Stimulated activated CD8-positive, alpha-beta memory T cell treated with anti-CD3 and anti-CD28 coated beads, Interleukin-4, amount 100 ng/mL, for 48 hours (primary cell): ENCODE data around the gene KRCC1.
"Not testable (repeated sequence)": the region's sequence is repeated elsewhere in the genome, so short reads cannot be mapped to it uniquely, and the experiment has no call there.

Source experiments
- DNase-seq: peaks from one replicate; pipeline ENCODE4 v3.0.0-alpha.2; 2020

KRCC1 gene

DNA sequence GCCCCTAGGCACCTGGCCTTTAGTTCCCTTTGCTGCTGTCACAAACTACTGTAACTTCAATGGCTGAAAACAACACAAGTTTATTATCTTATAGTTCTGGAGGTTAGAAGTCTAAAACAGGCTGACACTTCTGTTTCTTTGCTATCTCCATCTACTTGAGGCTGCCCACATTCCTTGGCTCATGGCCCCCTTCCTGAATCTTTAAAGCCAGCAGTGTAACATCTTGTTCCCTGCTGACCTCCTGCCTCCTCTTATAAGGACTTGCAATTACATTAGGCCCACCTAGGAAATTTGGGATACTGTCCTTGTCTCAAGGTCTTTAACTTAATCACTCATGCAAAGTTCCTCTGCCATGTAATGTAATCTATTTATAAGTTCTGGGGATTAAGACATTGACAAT, 18.6 kb upstream of the KRCC1 start:
- DNase-seq = no peak

DNA sequence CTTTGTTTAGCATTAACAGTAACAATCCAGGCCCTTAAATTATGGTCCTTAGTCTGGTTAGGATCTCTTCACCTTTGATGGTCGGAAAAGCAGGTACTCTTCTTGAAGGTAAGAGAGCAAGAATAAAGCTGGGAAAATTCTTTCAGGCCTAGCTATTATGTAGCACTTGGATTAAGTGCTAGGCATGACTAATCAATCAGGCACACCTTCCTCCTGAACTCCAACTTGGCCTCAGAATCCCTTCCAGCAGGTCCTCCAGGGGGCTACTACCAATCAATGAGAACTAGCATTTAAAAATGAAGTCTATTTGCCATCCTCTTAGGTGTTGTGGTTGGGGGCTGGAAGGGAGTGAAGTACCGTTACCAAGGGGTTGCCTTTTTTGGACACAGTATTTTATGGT, 15.8 kb upstream of the KRCC1 start:
- DNase-seq = no peak

GRCh38 chr2:88070055-88070454, 14.5 kb upstream of the KRCC1 start:
- DNase-seq = no peak

DNA sequence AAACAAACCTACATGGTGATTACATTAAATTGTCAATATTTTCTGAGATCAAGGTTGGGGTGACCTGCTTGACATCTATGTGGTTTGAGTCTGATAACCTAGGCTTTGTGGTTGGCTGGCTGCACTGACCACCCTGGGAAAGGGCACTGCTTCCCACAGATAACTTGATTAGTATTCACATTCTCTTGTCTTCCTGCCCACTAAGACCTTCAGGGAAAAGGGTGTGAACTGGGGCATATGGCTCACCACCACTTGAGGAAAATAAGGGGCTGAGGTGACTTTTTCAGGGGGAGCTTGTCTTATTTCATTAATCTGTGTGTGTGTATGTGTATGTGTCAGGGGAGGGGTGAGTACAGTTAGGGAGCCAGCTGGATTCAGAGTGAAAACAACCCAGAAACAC, 13.5 kb upstream of the KRCC1 start:
- no peak for DNase-seq

GRCh38 chr2:88068044-88068443, 12.5 kb upstream of the KRCC1 start:
- no peak for DNase-seq

DNA sequence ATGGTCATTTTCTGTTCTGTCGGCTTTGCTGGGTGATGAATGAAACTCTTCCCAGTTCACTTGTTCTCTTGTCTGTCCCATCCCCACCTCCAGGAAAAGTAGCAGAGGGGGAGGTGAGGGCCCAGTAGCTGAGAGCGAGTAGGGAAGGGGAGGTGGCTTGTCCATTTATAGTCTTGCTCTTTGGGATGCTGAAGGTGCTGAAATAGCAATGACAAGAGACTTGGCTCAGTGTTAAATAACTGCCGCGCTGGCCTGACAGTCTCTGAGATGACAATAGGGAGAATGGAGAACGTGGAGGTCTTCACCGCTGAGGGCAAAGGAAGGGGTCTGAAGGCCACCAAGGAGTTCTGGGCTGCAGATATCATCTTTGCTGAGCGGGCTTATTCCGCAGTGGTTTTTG, 12.0 kb upstream of the KRCC1 start, which contains the start of gene SMYD1:
TSS of gene SMYD1 (plus strand) at position 228 of the 400 bp plus-strand sequence. CDS start at position 268, 40 bp downstream.
- no peak for DNase-seq

- DNase-seq = no peak
These were observed 11.6 kb upstream of the KRCC1 start for GRCh38 chr2:88067189-88067588.

DNA sequence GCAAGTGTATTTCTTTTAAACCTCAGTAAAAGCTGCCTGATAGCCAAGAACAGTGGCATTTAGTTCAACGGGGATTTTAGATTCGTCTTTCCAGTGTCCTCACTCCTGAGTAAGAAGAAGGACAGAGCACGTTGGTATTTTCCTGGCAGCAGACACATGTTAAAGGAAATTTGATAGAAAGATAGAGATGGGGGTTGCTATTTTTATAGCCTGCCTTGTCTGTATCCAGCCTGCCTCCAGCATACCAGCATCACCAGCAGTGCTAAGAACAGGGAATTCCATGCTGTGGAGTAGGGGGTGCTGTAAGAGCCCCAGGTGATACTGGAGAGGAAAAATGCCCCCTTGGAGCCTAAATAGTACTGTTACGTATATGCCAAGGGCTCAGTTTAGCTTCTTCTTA, 11.0 kb upstream of the KRCC1 start:
- no peak for DNase-seq

GRCh38 chr2:88061295-88061694, 5.7 kb upstream of the KRCC1 start:
- DNase-seq = no peak

DNA sequence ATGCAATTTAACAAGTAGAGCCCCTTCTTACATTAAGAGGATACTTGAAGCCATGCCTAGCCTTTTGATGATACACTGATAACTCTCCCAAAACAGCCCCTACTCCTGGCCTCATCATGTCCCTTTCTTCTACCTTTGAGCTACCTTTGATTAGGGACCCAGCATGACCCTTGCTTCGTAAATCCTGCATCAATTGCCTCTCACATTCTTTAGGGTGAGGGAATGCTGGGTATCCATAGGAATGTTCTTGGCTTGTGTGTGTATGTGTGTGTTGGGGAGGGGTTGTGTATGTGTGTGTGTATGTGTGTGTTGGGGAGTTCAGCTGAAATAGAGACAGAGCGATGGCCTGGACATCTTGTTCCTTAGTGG, 5.3 kb upstream of the KRCC1 start:
- DNase-seq = no peak

DNA sequence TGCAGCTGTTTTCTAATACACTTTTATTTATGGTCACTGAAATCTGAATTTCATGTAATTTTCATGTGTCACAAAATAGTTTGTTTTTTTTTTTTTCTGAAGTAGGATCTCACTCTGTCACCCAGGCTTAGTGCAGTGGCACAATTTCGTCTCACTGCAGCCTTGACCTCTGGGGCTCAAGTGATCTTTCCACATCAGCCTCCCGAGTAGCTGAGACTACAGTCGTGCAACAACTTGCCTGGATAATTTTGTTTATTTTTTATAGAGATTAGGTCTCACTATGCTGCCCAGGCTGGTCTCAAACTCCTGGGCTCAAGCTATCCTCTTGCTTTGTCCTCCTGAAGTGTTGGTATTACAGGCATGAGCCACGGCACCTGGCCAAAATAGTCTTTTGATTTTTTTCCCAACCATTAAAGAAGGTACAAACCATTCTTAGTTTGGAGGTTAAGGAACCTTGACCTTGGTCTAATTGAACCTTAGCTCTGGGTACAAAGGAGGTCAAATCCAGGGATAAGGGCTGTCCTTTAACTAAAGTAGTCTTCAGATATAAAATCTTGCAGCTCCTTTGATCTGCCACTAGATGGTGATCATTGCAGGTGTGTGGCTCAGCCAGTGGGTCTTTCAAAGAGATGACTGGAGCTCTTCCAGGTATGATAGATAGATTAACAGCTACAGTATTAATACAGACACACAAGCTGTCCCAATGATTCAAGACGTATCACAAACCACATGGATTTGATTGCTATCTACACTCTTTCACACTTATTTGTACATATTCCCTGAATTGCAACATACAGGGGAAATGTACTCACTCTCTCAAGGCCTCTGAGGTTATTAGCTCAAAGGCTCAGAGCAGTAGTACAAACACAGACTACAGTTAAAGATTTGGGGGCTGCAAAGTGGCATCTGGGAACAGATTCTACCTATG, 4.7 kb upstream of the KRCC1 start:
- no peak for DNase-seq

DNA sequence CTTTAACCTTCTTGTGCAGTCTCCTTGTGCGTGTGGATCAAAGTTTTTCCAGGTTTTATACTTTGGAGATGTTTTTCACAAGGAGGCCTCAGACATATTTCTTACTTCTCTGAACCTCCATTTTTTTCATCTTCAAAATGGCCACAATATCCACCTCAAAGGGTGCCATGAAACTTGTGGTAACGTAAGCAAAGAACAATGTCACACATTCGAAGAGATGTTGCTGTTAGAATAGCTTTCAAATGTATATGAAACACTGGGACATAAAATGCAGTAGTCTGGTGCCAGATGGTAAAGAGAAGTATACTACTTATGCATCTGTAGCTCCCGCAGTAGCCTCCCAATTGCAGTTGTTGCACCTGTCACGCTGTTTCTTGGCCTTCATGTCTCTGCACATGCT, 2.6 kb upstream of the KRCC1 start:
- no peak for DNase-seq

DNA sequence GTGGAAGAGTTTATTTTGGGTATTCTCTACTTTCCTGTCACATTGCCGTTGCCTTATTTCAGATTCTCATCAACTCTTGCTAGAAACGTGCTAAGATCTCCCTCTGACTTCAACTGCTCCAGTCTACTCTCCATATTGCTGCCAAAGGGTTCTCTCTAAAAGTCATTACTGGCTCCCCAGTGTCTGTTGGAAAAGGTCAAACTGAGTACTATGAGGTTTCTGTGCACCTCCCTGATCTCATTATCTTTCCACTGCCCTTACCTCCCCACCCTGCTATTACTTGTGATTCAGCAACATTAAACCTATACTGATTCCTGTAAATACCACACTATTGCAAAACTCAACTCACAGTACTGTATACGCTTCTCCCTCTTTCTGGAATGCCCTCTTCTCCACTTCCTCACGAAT, 1.9 kb upstream of the KRCC1 start:
- no peak for DNase-seq

GRCh38 chr2:88054782-88055370, 707 bp downstream of the KRCC1 start:
- no peak for DNase-seq

DNA sequence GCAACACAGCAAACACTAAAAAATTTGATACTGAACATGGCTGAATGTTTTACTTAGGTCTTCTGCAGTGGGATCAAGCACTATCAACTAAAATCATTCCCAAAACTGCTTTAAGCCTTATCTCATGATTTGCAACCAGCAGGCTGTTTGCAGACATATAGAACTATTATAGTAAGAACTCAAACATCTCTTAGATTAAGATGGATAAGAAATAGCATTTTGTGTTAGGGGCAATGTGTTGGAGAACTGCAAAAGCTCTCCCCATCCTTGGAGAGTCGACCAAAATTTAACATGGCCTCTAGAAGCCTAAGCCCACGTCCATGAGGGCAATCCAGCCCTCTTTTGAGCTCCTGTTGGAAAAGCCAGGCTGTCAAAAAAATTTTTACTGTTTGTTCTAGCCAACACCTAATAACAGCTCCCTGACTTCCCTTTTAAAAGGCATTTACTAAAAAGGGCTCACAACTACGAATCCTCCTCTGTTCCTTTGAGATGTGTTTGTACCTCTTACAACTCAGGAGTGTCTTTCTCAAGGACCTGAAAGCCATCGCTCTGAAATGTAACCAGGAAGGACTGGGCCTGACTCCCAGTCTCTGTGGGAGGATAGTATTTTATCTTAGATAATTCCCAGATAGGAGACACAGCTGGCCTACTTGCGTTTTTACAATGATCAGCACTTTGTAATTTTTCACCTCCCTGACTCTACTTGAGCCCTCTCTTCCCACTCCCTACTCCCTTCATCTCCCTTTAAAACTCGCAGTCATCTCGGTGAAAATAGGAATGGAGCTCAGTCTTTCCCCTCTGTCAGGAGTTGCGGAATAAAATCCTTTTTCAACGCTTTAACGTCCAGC, 1.4 kb downstream of the KRCC1 start:
- DNase-seq = no peak

- no peak for DNase-seq
These were observed 2.3 kb downstream of the KRCC1 start for GRCh38 chr2:88053296-88053695.

DNA sequence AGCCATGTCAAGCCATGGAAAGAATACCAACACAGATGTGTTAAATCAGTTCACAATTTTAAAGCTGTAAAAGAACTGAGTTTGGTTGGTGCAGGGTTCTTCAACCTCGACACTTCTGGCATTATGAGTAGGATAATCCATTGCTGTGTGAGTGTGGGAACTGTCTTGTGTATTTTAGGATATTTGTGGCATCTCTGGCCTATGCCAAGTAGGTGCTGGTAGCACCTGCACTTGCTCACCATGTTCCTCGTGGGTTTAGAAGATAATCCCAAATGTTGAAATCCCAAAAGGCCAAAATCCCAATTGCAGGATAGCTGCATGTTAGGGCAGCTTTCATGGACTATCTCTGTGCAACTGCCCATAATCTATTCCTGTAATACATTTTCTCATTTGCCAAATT, 3.8 kb downstream of the KRCC1 start:
- no peak for DNase-seq

DNA sequence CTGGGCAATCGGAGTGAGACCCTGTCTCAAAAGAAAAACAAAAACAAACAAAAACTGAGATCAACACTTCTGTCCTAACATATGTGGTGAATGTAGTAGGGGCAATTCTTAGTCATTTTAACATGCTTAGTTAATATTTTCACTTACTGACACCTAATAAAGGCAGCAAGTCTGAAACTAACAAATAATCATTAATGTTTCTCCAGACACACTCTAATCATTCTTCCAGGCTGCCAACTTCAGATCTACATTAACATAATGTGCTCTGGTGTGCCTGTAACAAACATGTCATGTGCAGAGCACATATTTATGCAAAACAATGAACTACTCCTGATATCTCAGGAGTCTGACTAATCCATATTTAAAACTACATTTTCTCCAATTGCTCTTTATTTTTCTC, 6.0 kb downstream of the KRCC1 start:
- no peak for DNase-seq

DNA sequence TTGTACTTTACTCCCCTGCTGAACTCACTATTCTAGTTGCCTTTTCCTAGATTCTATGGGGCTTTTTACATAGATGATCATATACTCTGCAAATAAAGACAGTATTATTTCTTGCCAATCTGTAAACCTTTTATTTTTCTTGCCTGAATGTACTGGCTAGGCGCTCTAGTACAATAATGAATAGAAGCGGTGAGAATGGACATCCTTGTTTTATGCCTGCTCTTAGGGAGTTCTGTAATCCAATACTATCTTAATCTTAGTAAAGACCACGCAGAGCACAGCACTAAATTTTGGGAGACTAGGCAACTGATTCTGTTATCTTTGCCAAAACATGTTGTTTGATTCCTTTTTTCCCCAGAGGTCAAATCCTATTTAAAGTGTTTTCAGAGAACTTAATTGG, 7.0 kb downstream of the KRCC1 start:
- no peak for DNase-seq

DNA sequence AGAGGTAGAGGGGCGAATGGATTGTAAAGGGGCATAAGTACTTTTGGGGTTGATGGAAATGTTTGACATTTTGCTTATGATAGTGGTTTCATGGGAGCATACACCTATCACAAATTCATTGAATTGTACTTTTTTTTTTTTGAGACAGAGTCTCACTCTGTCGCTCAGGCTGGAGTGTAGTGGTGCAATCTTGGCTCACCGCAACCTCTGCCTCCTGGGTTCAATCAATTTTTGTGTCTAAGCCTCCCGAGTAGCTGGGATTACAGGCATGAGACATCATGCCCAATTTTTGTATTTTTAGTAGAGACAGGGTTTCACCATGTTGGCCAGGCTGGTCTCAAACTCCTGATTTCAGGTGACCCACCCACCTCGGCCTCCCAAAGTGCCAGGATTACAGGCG, 10.0 kb downstream of the KRCC1 start:
- DNase-seq = not testable (repeated sequence)

DNA sequence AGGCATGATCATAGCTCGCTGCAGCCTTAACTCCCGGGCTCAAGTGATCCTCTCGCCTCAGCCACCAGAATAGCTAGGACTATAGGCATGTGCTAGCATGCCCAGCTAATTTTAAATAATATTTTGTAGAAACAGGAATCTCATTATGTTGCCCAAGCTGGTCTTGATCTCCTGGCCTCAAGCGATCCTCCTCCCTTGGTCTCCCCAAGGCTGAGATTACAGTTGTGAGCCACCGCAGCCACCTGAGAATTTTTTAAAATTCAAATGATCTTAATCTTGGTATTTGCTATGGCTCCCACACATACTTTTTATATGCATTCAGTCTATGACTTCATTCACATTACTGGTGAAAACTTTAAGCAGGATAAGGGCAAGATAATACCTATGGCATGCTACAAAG, 13.1 kb downstream of the KRCC1 start:
- no peak for DNase-seq

DNA sequence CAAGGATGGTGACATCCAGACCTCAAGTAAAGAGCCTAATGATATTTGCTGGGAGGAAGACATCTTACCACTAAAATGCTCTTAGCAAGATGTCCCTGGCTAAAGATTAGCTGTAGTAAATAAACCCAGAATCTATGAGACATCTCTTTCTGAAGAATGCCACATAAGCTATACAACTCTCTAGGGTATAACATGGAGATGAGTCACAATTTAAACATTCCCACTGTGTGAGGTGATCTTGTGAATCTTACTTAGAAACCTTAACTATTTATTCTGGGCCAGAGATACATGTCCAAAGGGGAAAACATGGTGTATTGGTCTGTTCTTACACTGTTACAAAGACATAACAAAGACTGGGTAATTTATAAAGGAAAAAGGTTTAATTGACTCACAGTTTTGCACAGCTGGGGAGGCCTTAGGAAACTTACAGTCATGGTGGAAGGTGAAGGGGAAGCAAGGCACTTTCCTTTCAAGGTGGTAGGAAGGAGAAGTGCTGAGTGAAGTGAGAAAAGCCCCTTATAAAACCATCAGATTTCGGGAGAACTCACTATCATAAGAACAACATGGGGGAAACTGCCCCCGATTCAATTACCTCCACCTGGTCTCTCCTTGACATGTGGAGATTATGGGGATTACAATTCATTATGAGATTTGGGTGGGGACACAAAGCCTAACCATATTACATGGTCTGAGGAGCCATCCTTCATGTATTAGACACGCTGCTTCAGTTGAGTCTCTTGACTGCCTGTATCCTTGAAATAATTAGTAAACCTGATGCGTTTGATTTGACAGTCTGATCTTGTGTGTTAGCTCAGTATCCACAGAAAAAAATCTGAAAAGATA, 17.1 kb downstream of the KRCC1 start:
- no peak for DNase-seq

- DNase-seq = no peak
These were observed 19.0 kb downstream of the KRCC1 start for GRCh38 chr2:88036606-88037005.
